ENCODE results near the gene STRN. TPM values are rescaled to one million over a fixed set of nuclear protein-coding genes. Genes with fewer than 3 reads are reported as not detected.

The STRN gene
- total RNA-seq, 4 donors from 2014 or later, result 23.6 to 30.6 (median 25.3) TPM

- TF ChIP-seq CTCF (IDR thresholded peaks at IDR 0.05) (no peak), POLR2A (IDR thresholded peaks at IDR 0.05) (no peak), POLR2AphosphoS5 (IDR thresholded peaks at IDR 0.05) (no peak), EP300 (IDR thresholded peaks at IDR 0.05; ENCODE audit: low read depth) (no peak)
- intact Hi-C loops (cut with DNase I; ENCODE audit: low total_unique reads), result no loop called here
- 82 to 90% methylated on average over 5 to 7 of the region's 7 CpGs for WGBS, 2 donors (ENCODE audit: low coverage in 1 of 2)
- Histone ChIP-seq H3K4me1 (peaks cover 6 to 39% (median 25%) of the 10 kb centered on the region in 4 donors), H3K36me3 (no peaks in the 10 kb centered on the region), H3K9me3 (no peaks in the 10 kb centered on the region), H3K27me3 (no peaks in the 10 kb centered on the region), H3K27ac (no peak overlapping the region), H3K4me3 (no peak overlapping the region)
- no peak for DNase-seq
- in situ Hi-C loops (cut with MboI; ENCODE audit: low pct_ligation_motif_present in 1 of 4, low pct_unique_long_range_greater_than_20kb in 1 of 4, low sequenced_read_pairs in 3 of 4), result no loop called here
Measured at GRCh38 chr2:36824273-36824672, 142.1 kb downstream of the STRN start.

GRCh38 chr2:36823862-36824261, 142.5 kb downstream of the STRN start:
- H3K27ac ChIP-seq, result no peak overlapping the region
- intact Hi-C loops (cut with DNase I; ENCODE audit: low total_unique reads) (no loop called here), in situ Hi-C loops (cut with MboI; ENCODE audit: low pct_ligation_motif_present in 1 of 4, low pct_unique_long_range_greater_than_20kb in 1 of 4, low sequenced_read_pairs in 3 of 4) (no loop called here)
- H3K9me3 ChIP-seq, result no peaks in the 10 kb centered on the region
- WGBS, 2 donors (ENCODE audit: low coverage in 1 of 2), result 54 to 86% methylated on average over 2 to 10 of the region's 10 CpGs
- H3K4me1 ChIP-seq, result peaks cover 6 to 42% (median 26%) of the 10 kb centered on the region in 4 donors
- no peak overlapping the region for H3K4me3 ChIP-seq
- no peak for DNase-seq
- no peak for TF ChIP-seq POLR2A (IDR thresholded peaks at IDR 0.05)
- no peak for TF ChIP-seq POLR2AphosphoS5 (IDR thresholded peaks at IDR 0.05)
- no peak for TF ChIP-seq EP300 (IDR thresholded peaks at IDR 0.05; ENCODE audit: low read depth)
- TF ChIP-seq CTCF (IDR thresholded peaks at IDR 0.05), result no peak
- no peaks in the 10 kb centered on the region for H3K36me3 ChIP-seq
- no peaks in the 10 kb centered on the region for H3K27me3 ChIP-seq

- H3K27me3 ChIP-seq, result no peaks in the 10 kb centered on the region
- intact Hi-C loops (cut with DNase I; ENCODE audit: low total_unique reads) (no loop called here), in situ Hi-C loops (cut with MboI; ENCODE audit: low pct_ligation_motif_present in 1 of 4, low pct_unique_long_range_greater_than_20kb in 1 of 4, low sequenced_read_pairs in 3 of 4) (no loop called here)
- H3K4me1 ChIP-seq, result peaks cover 6 to 55% (median 30%) of the 10 kb centered on the region in 4 donors
- H3K27ac ChIP-seq, result peak overlapping the region; percentile 83 to 90 (median 85)
- TF ChIP-seq EP300 (IDR thresholded peaks at IDR 0.05; ENCODE audit: low read depth) (no peak), POLR2A (IDR thresholded peaks at IDR 0.05) (peak; percentile 24), CTCF (IDR thresholded peaks at IDR 0.05) (no peak), POLR2AphosphoS5 (IDR thresholded peaks at IDR 0.05) (peak in 2 of 3 donors; percentile 32 to 58)
- no peaks in the 10 kb centered on the region for H3K9me3 ChIP-seq
- H3K36me3 ChIP-seq, result no peaks in the 10 kb centered on the region
- 46 to 59% methylated on average over 2 to 7 of the region's 7 CpGs for WGBS, 2 donors (ENCODE audit: low coverage in 1 of 2)
- H3K4me3 ChIP-seq, result no peak overlapping the region
- peak; percentile 56 for DNase-seq
Measured at GRCh38 chr2:36820942-36821605, 145.3 kb downstream of the STRN start.

GRCh38 chr2:36819095-36819711, 147.1 kb downstream of the STRN start:
- Histone ChIP-seq H3K27me3 (no peaks in the 10 kb centered on the region), H3K4me3 (no peak overlapping the region), H3K4me1 (peaks cover 6 to 55% (median 30%) of the 10 kb centered on the region in 4 donors), H3K36me3 (no peaks in the 10 kb centered on the region), H3K9me3 (no peaks in the 10 kb centered on the region), H3K27ac (peak overlapping the region in 3 of 4 donors; percentile 83 to 90 (median 85))
- intact Hi-C loops (cut with DNase I; ENCODE audit: low total_unique reads), result no loop called here
- TF ChIP-seq POLR2AphosphoS5 (IDR thresholded peaks at IDR 0.05) (no peak), POLR2A (IDR thresholded peaks at IDR 0.05) (no peak), EP300 (IDR thresholded peaks at IDR 0.05; ENCODE audit: low read depth) (no peak), CTCF (IDR thresholded peaks at IDR 0.05) (no peak)
- in situ Hi-C loops (cut with MboI; ENCODE audit: low pct_ligation_motif_present in 1 of 4, low pct_unique_long_range_greater_than_20kb in 1 of 4, low sequenced_read_pairs in 3 of 4), result no loop called here
- no peak for DNase-seq
- WGBS, 2 donors (ENCODE audit: low coverage in 1 of 2), result 67 to 93% methylated on average over 4 of the region's 4 CpGs
